RPMI8226 (cell line): ENCODE results near the gene SETD7.
A peak's percentile ranks its signal among the peaks of the same experiment; 100 is the strongest.

Experiments used
- DNase-seq: peaks from one replicate; pipeline ENCODE4 v3.0.0-alpha.2; 2015

The SETD7 gene

DNA sequence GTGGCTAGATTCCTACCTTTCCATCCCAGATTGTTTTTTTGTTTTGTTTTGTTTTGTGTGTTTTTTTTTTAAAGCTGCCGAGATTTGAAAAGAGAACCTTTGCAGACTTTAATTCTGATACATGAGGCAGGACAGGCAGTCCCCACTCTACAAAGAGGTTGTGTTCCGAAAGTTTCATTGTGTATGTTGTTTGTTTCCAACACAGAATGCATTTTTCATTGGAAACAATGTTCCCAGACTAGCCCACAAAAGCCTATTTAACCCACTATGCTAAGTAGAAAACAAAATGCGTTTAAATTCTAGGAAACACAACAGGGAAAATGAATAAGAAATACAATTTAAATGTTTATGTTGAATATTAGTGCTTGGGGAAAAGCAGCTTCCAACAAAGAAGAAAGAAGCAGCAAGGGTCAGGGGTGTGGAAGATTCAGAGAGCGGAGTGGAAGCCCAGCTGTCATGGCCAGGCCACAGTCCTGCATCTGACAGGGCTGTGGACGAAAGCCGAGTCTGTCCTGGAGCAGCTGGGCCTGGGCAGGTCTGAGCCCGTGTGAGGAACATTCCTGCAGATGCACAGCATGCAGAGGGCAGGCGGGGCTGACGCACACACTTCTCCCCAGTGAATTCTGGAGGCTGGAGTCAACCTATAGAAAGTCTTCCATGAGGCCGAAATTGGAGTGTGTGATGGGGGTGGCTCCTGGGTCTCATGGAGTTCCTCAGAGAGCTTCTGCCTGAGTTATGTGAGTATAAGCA lies 12.4 kb upstream of the SETD7 start:
- DNase-seq: no peak

DNA sequence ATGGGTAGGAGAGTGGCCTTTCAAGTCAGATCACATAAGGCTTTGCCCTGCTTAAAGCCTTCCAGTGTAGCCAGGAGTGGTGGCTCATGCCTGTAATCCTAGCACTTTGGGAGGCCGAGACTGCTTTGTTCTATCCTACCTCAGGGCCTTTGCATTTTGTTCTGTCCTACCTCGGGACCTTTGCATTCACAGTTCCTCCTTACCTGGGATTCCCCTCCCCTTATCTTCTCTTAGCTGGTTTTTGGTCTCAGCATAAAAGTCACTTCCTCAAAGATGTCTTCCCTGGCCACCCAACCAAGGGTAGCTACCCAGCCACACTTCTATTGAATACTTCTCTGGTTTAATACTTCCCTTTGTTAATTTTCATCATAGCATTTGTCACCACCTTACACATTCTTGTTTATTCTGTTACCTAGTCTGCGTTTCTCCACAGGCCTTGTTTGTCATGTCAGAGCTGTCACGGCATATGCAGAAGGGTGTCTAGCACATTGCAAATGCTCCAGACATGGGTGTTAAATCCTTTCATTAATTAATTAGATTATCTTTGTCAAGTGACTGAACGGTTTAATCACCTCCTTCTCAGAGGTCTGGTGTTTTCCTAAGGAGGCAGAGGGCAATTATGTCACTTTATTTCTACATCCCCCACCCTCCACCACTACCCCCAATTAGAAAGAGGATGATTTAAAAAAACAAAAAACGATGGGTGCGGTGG lies 11.3 kb upstream of the SETD7 start:
- DNase-seq: no peak

DNA sequence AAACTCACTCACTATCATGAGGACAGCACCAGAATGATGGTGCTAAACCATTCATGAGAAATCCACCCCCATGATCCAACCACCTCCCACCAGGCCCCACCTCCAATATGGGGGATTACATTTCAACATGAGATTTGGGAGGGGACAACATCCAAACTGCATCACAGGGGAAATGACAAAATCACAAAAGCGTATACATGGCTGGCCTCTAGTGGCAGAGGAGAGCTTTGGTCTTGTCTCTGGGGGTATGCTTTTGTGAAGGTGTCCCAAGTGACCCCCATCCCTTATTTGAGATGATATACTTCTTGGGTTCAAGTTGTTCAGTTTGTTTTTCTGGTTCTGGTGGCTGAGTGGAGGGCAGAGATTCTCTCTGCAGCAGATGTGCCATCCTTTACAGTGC lies 8.5 kb upstream of the SETD7 start:
- no peak for DNase-seq

DNA sequence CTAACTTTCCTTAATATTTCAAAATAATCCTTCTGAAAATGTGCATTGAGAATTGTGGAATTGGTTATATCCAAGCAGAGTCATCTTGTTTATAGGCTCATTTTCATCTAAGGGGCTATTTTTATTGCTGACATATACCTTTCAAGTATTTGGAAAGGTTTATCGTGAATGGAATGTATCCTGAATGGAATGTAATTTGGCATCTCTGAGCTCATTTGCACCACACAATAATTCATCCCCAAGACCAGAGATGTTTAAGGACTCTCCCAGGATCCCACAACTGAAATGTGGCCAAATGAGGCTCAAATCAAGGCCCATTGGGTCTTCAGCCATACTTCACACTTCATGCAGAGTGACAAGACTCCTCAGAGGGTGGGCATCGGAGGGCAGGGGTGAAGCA lies 7.5 kb upstream of the SETD7 start:
- no peak for DNase-seq

DNA sequence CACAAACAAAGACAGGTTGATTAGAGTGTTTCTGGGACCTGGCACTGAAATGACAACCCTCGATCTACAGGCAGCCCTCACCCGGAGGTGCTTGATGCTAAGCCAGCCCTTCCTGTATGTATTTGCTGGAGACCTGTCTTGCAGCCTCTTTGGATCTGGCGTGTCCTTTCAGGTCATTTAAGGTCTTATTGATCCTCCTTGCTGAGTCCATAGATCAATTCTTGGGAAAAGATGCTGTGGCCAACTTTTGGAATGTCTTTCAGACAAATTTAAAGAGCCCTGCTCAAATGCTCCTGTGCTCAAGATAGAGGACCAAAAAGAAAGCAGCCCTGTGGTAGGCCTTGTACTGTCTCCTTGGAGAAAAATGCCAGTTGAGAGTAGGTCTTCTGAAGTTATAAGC lies 6.8 kb upstream of the SETD7 start:
- DNase-seq: no peak

DNA sequence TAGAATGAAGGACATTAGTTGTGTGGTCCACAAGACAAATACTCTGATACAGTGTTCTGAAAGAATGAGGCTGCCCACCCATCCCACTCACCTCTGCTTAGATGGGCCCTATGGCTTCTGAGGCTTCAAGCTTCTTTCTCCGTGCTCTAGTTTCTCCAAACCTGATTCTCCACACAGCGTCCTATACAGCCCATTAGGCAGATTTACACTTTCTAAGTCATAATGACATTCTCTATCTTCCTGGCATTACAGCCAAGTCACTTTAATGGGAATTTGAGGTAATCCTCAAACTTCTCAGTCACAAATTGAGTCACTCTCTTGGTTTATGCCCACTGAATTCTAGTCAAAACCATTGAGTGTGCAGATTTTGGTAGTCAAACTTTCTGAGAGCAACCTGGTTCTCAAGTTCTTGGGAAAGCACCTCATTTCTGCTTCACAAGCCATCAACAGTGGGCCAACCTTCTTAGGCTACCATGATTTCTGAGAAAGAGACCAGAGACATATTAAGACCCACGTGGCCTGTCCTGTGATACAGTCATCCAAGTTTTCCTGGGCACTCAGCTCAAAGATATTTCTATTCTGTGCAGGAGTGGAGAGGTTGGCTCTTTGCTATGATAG lies 6.2 kb upstream of the SETD7 start:
- DNase-seq: no peak

DNA sequence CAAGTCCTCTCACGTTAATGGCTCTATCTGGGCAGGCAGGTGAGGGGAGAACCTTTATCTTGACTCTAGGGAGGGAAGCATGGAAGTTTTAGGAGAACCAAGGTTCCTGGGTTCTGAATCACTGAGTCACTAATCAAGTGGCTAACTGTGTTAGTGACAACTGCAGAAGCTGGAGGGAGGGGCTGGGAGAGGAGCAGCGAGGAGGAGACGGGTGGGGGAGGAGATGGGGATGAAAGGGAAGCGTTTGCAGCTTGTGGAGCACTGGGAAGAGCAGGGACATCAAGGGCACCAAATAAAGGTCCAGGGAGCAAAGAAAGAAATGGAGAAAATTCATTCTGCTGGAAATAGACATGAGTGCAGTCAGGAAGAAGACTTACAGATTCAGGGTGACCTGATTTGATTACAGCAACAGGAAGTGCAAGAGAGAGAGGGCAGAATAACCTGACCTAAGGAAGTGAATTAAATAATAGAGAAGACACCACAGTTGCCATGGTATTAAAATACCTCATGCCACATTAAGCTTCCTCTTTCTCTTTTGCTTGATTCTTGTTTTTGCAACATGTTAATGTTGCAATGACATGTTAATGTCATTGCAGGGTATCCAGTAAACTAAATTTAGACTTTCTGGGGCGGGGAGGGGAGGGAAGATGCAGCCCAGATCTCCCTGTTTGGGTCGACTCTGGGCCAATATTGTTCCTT lies 4.5 kb upstream of the SETD7 start:
- DNase-seq: peak; percentile 30

DNA sequence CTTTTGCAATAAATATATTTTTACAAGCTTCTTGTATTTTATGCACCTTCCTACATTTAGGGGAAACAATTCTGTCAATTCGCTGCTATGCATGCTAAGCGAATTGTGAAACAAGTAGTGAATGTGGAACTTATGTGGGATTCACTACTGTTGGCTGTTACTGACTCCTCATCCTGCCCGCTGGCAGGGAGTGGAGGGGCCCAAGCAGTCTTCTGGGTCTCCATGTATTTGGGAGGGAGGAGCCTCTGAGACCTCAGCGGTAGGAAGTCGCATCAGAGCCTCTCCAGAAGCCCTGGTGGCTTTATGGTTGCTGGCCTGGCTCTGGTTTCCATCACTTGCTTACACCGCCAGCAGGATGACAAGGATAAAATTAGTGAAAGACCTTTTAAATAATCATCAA lies 3.7 kb upstream of the SETD7 start:
- no peak for DNase-seq

DNA sequence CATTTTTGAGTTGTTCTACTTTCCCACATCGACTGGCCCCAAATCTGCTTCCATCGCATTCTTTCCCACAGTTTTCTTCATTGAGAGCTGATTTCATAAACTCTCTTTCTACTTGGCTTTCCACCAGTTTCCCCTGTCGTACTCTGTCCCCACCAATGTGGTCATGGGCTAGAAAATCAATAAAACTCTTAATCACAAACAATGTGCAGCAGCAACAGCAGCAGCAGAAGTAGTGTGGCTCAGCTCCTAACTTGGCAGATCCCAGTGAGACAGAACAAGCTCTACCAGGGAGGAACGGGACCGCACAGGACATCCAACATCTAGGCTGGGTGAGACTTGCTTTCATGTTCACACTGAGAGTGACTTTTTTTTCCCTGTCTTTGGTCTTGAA lies 3.1 kb upstream of the SETD7 start:
- DNase-seq: no peak

DNA sequence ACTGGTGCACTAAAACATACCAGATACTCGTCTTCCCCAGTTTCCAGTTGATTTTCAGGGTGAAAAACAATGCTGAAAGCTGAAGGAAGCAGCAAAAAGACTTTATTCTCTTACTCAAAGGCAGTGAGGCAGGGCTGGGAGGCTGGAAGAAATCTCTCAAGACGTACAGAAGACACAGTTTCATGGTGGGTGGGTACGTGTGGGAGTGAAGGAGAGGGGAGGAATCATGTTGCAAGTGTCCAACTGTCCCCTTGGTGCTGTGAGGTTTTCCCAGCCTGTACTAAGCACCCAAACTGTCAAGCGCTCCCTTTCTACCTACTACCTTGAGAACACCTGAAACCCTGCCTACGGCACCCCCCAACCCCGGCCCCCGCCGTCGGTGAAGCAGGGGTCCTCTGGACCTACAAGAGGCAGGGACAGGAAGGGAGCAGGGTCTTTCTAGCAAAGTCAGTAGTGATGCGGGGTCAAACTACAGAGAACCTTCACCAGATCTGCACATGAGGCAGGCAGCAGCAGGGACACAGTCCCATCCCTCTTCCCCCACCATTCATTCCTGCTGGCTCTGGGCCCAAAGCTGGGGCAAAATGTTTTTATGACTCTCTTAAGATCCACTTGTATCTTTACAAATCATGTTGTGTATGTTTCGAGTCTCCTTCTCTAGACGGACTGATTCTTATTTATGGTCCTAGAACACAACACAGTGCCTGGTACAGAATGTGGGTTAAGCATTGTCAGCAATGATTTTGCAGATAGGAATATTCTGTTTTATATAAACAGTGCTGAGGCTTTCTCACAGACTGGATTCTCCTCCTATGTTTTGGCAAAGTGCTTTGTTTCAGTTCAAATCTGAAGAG lies 2.4 kb upstream of the SETD7 start:
- DNase-seq: no peak

DNA sequence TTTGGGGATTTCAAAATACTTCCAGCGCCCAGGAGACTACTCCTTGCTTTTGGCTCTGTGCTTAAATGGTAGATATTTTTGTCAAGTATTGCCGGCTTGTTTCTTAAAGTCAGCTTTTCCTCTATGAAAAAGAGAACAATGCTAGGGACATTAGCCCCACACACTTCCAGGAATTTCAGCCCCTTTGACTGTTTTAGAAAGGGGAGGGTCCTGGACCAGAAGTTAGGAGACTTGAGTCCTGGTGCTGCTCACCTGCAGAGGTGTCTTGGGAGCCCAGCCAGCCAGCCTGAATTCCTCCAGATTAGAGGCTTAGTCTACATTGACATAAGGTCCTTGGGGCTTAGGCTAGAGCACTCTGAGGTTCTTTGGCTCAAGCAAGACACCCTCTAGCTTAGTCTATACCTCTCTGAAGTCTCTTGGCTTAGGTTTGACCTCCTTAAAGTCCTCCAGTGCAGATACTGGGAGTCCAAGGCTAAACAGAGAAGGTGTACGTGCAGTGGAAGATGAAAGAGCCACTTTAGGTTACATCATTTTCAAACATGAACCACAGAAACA lies 1.6 kb upstream of the SETD7 start:
- DNase-seq: no peak

DNA sequence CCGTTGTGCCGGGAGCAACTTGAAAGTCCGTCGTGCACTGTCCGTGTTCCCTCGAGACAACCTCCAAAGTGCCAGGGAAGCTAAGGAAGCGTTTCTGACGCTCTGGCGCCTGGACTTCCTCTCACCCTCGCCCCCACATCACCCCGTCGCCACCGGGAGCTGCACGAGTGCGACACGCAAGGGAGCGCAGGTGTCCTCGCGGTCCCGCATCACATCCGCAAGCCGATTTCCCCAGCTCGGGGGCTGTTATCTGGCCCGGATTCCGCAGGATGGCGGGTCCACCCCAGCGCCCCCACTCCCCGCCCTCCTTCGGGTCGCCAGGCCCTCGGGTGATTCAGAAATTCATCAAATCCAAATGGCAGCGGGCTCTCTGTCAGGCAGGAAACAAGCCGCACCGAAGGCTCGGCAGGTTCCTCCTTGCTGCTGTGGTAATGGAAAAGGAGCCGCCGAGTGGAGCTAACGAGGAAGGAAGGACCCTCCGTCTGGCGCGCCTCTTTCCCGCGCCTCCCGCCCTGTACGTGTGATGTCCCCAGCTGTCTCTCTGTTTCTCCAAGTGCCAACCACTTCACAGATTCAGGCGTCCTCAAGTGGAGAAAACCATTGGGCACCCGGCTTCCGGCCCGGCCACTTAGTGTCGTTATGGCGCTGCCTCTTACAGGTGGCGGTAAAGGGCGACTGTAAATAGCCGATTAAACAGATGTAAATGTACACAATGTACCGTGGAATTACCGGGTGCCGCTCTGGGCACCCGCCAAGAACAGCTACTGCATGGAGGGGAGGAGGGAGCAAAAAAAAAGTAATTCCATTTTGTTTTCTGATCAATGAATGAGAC lies 921 bp upstream of the SETD7 start:
- peak; percentile 84 for DNase-seq

DNA sequence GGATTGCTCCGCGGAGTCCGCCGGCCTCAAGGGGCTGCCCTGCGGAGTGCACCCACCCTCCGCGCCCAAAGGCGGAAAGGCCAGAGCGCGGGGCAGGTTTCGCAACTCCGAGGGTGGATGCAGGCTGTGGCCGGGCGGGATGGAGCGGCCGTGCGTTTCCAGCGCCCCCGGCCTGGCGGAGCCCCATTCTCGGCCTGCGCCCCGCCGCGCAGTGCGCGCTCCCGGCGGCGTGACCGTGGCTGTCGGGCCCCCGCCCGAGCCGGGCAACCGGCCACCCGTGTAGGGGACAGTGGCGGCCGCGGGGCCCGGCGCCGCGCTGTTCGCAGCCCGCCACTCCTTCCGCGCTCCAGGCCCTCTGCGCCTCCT lies 331 bp downstream of the SETD7 start:
- DNase-seq: no peak

DNA sequence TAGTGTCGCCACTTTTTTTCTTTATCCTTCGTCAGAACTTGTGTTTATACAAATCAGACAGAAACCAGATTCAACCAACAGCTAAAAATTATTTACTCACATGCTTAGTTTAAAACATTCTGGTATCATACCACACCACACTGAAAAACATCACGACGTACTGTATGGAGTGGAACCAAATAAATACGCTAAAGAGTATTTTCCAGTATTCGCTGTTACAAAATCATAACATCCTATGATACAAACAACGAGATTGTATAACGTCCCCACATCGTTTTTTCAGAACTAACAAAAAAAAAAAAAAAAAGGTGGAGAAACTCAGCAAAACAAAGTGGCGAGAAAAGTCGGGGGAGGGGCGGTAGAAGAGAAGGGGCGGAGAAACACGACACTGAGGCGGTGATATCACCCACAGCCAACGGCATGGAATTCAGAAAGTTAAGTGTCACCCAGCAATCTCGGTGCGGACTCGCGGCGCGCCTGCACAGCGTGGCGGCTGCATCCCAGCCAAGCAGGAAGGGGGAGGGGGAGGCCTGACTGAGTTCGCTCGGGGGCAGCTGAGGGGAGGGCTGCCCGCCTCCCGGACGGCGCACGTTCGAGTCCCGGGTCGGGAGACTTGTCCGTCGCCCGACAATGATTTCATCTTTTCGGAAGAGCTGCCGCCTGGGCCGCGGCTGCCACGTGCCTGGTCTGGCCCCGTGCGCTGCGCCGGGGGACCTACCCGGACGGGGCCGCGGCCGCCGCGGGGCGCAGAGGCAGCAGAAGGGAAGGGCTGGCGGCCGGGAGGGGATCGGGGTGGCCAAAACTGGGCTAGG lies 920 bp downstream of the SETD7 start:
- DNase-seq: peak; percentile 90

DNA sequence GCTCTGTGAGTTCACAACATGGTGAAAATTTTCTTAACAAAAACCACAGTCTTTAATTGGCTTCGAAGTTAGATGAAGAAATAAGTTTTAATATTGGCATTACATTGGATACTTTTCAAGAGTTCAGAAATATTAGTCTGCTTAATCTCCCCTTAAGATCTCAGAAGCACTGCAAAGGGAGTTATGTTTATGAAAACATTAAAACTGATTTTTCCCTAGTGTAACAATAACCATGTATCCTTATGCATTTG lies 1.5 kb downstream of the SETD7 start:
- no peak for DNase-seq

DNA sequence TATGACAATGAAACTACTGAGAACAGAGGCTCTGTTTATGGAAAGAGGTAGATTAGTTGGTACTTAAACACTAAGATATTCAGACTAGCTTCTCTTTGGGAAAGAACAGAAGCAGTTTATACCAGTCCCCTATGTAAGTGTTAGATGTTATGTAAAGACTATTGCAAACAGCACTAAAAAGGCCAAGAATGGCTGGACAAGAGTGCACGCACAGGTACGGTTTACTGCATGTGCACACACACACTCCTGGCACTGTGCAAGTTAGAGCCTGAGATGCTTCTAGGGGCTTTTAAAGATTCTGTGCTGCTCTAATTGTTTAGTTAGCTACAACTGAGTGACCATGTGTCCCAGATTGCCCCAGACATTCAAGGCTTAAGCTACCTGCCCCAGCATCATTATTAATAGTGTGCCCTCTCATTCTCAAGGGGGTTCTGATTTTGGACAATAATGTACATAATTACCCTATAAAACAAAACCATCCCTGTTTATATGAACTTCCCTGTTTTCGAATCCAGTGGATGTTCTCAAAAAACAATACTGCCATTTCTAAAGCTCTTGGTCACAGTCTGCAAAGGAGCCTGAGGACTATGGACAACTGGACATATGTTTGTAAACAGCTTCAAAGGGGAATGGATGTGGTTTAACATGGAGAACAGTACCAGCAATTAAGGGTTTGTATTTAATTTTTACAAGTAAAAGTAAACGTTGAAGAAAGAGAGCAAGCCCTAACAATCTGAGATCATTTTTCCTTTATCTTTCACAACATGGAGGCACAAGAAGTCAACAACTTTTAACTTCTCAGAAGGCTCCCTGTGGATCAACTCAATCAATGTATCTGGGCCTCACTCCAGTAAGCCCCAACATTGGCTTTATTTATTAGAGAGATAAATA lies 2.0 kb downstream of the SETD7 start:
- no peak for DNase-seq

DNA sequence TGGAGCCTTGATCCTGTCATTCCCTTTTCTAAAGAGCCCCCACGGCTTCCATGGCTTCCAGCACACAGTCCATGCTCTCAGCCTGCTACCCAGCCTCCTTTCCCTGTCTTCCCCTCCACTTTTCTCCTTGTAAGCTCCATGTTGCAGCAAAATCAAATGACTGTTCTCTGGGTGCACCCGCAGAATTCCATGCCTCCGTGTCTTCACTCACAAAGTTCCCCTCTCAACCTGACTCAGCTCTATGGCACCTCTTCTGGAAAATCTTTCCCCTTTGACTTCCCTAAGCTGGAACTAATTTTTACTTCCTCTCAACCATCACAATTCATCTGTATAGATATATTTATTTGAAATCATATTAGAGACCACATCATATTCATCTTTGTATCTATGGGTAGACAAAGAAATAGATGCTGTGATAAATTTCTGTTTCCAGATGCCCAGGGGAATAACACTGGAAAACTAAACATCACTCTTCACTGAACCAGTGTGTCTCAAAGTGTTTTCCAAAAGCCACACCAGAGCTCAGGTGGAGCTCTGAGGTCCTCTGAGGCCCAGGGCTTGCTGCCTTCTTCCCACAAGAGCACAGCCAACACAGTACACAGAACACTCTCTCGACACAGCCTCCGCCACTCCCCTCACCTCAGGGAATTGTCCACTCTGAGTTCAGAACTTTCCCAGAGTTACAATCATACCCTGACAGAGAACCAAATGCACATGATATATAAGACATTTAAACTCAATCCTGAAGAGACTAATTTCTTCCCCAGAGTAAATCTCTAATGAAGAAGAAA lies 3.3 kb downstream of the SETD7 start:
- DNase-seq: no peak

DNA sequence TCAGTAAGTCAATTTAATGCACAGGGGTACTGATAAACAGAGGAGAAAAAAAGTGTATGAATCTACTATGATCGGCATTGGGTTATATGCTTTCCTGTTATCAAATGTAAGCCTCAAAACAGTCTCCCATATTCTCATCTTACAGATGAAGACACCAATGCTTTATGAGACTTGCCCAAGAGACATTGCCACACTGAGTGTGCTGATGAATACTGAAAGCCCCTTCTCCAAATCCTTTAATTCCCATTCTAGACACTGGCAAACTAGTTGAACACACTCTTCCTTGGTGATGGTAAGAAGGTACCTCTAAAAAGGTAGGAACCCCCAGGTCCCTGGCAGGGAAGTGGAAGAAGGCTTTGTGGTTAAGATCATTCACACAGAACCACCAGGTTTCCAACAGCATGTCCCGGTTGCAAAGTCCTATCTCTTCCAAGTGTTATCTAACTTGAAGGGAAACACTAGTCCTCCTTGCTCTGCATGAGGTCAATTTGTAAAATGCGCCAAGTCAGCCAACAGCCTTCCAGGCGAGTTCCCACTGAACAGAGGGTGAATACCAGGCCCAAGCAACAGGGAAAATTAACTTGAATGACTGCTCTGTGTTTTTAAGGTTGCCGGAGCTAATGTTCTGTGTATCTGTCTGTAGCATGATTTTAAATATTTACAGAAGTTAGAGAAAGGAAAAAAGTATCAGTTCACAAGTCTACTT lies 5.1 kb downstream of the SETD7 start:
- no peak for DNase-seq
